HepG2 (cell line): ENCODE results near the gene CDKN1A. TPM values are rescaled to one million over a fixed set of nuclear protein-coding genes. Genes with fewer than 3 reads are reported as not detected.

Experiments used
- ASH2L ChIP-seq: fragments of 300-600, 200-600 bp; sonication (generic); IDR thresholded peaks from 2 replicates; pipeline ENCODE4 v1.7.0; 2017; ENCODE audit warnings: low read depth, mild to moderate bottlenecking, moderate library complexity, mixed read lengths, low read length; ENCODE audit not compliant: insufficient read length
- GABPA ChIP-seq, 2 experiments: IDR thresholded peaks; 2 replicates each; pipeline ENCODE4 v1.6.1; 2011 to 2016; ENCODE audit warnings: low read depth in 2 of 2, low read length in 1 of 2, missing biosample characterization in 1 of 2, missing genetic modification characterization in 1 of 2
- HNF4G ChIP-seq, 2 experiments: sonication (generic) in 1 of 2; formaldehyde crosslinking in 1 of 2; IDR thresholded peaks; 2 replicates each; pipeline versions ENCODE4 v1.4.0 to v1.6.1; 2011 to 2020; ENCODE audit warnings: borderline replicate concordance in 2 of 2, low read depth in 2 of 2, mild to moderate bottlenecking in 2 of 2, low read length in 1 of 2, missing genetic modification reagents in 1 of 2, moderate library complexity in 1 of 2
- HNRNPH1 ChIP-seq: fragments of 200-400 bp; formaldehyde crosslinking; optimal IDR thresholded peaks from 2 replicates; pipeline ENCODE3; 2017; ENCODE audit warnings: mild to moderate bottlenecking, low read depth, low read length
- KLF15 ChIP-seq: sonication (generic); formaldehyde crosslinking; IDR thresholded peaks from 2 replicates; pipeline ENCODE4 v1.8.1; 2023; ENCODE audit warnings: borderline replicate concordance, mild to moderate bottlenecking, inconsistent platforms, missing genetic modification reagents, mixed read lengths
- MEIS2 ChIP-seq: sonication (generic); formaldehyde crosslinking; IDR thresholded peaks from 2 replicates; pipeline ENCODE4 v1.9.0; 2021; ENCODE audit warnings: mild to moderate bottlenecking, missing genetic modification reagents
- NCOA2 ChIP-seq: sonication (generic); formaldehyde crosslinking; IDR thresholded peaks from 2 replicates; pipeline ENCODE4 v1.8.0; 2022; ENCODE audit warnings: inconsistent platforms
- PAWR ChIP-seq: sonication (generic); formaldehyde crosslinking; IDR thresholded peaks from 2 replicates; pipeline ENCODE4 v1.4.0; 2020; ENCODE audit warnings: missing genetic modification reagents, mild to moderate bottlenecking, borderline replicate concordance
- PRDM4 ChIP-seq: sonication (generic); formaldehyde crosslinking; IDR thresholded peaks from 2 replicates; pipeline ENCODE4 v1.9.0; 2021; ENCODE audit warnings: missing genetic modification reagents, borderline replicate concordance
- RCOR2 ChIP-seq: IDR thresholded peaks from 2 replicates; pipeline ENCODE4 v1.6.1; 2016; ENCODE audit warnings: missing biosample characterization, missing genetic modification reagents
- THAP8 ChIP-seq: sonication (generic); formaldehyde crosslinking; IDR thresholded peaks from 2 replicates; pipeline ENCODE4 v1.5.1; 2020; ENCODE audit warnings: missing genetic modification reagents, mild to moderate bottlenecking, borderline replicate concordance
- ZNF468 ChIP-seq: sonication (generic); formaldehyde crosslinking; IDR thresholded peaks from 2 replicates; pipeline ENCODE4 v1.8.0; 2022; ENCODE audit warnings: mild to moderate bottlenecking, moderate library complexity, missing genetic modification reagents
- ZNF512 ChIP-seq: sonication (generic); formaldehyde crosslinking; IDR thresholded peaks from 2 replicates; pipeline ENCODE4 v1.4.0; 2020; ENCODE audit warnings: mild to moderate bottlenecking, missing genetic modification reagents
- ZNF546 ChIP-seq: sonication (generic); formaldehyde crosslinking; conservative IDR thresholded peaks from 2 replicates; pipeline ENCODE4 v1.8.1; 2023; ENCODE audit warnings: mild to moderate bottlenecking, missing genetic modification reagents
- ZNF563 ChIP-seq: sonication (generic); formaldehyde crosslinking; IDR thresholded peaks from 2 replicates; pipeline ENCODE4 v1.8.0; 2022; ENCODE audit warnings: mild to moderate bottlenecking, moderate library complexity, missing genetic modification reagents
- polyA plus RNA-seq, 8 experiments: library from polyadenylated mRNA; depleted of rRNA in 3 of 8; stranded (reverse) in 7 of 8; unstranded in 1 of 8; fragments of >200 nt; fragmentation: Illumina TruSeq in 4 of 8; extraction: Trizol in 4 of 8; gene quantifications; 2 replicates each; pipeline versions ENCODE4 v1.2.1 to v1.2.3, GENCODE V29; 2011 to 2016; ENCODE audit warnings: low read depth in 4 of 8, missing spikeins in 1 of 8, mixed read lengths in 1 of 8; ENCODE audit not compliant: insufficient read depth in 1 of 8
- total RNA-seq, 5 experiments: library from RNA; depleted of rRNA; stranded (reverse); fragments of >200 nt; fragmentation: Illumina TruSeq; extraction: Trizol; gene quantifications; 2 replicates each; pipeline ENCODE4 v1.2.3, GENCODE V29; 2016; ENCODE audit warnings: low read depth in 1 of 5

Gene CDKN1A
- total and polyA plus RNA-seq, 2 of the 13 experiments (the other 11 are each of a cell fraction or from before 2014, with no cell fraction given) = 60.7 to 92.1 TPM

GRCh38 chr6:36717231-36717825, 38.8 kb downstream of the CDKN1A start (continued):
- TF ChIP-seq ZNF512 = no peak
- no peak for TF ChIP-seq ASH2L
- TF ChIP-seq THAP8 = no peak
- no peak for TF ChIP-seq HNRNPH1
- no peak for TF ChIP-seq RCOR2
- TF ChIP-seq GABPA (IDR thresholded peaks at IDR 0.05; ENCODE audit: low read depth, low read length) = no peak
- no peak for TF ChIP-seq GABPA (CRISPR knock-in tag; IDR thresholded peaks at IDR 0.05; ENCODE audit: low read depth)
- TF ChIP-seq MEIS2 (CRISPR knock-in tag) = no peak
- no peak for TF ChIP-seq ZNF563 (CRISPR knock-in tag)
- no peak for TF ChIP-seq PRDM4 (CRISPR knock-in tag)
- TF ChIP-seq KLF15 (CRISPR knock-in tag) = no peak
- TF ChIP-seq PAWR (CRISPR knock-in tag) = no peak
- TF ChIP-seq NCOA2 (CRISPR knock-in tag) = no peak
- TF ChIP-seq ZNF468 (CRISPR knock-in tag) = no peak
- TF ChIP-seq HNF4G (IDR thresholded peaks at IDR 0.05; ENCODE audit: borderline replicate concordance, low read depth, low read length) = no peak
- TF ChIP-seq HNF4G (CRISPR knock-in tag; IDR thresholded peaks at IDR 0.05; ENCODE audit: borderline replicate concordance, low read depth) = no peak
- TF ChIP-seq ZNF546 = no peak
